ENCODE measurements around the gene NUDCD3.
"Not testable (repeated sequence)": the region's sequence is repeated elsewhere in the genome, so short reads cannot be mapped to it uniquely, and the experiment has no call there.

The NUDCD3 gene

DNA sequence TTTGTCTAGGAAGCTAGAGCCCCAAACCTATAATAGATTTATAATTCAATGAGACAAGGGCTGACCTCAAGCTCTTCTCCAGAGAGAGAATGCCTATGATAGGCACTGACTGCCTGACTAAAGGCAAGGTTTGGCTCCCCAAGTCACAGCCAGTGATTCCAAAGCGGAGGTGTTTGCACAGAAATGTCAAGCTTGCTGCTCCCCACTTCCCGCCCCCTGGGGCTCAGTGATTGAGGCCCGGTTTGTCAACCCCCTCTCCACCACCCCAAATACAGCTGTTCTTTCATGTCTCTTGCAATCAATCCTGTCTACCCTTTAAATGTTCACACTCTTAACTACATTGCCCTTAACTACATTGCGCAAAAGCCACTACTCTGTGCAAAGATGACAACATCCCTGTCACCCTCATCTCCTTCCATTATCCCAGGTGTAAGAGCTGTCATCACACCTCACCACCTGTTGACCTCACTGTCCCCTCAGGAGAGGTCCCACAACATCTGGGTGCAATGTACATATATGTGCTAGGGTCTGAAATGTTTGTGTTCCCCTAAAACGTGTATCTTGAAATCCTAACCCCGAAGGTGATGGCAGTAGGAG, 58.0 kb downstream of the NUDCD3 start:
- H3K9ac ChIP-seq (ENCODE audit: low read depth in 1 of 2, low read length in 2 of 2): no peak overlapping the region
- H3K27ac ChIP-seq (ENCODE audit: low read depth in 2 of 2, low read length in 2 of 2): no peak overlapping the region
- no peaks in the 10 kb centered on the region for H3K27me3 ChIP-seq (ENCODE audit: control insufficient read depth in 2 of 2, insufficient read depth in 2 of 2, low read length in 2 of 2)
- no peaks in the 10 kb centered on the region for H3K4me1 ChIP-seq (ENCODE audit: control insufficient read depth in 2 of 2, insufficient read depth in 2 of 2, low read length in 2 of 2)
- H3K36me3 ChIP-seq (ENCODE audit: control insufficient read depth in 2 of 2, insufficient read depth in 2 of 2, low read length in 2 of 2): peaks cover 11 to 14% of the 10 kb centered on the region in 2 donors
- H3K4me3 ChIP-seq (ENCODE audit: low read length in 2 of 2): no peak overlapping the region
- no peaks in the 10 kb centered on the region for H3K9me3 ChIP-seq (ENCODE audit: control insufficient read depth in 2 of 2, low read length in 2 of 2)

DNA sequence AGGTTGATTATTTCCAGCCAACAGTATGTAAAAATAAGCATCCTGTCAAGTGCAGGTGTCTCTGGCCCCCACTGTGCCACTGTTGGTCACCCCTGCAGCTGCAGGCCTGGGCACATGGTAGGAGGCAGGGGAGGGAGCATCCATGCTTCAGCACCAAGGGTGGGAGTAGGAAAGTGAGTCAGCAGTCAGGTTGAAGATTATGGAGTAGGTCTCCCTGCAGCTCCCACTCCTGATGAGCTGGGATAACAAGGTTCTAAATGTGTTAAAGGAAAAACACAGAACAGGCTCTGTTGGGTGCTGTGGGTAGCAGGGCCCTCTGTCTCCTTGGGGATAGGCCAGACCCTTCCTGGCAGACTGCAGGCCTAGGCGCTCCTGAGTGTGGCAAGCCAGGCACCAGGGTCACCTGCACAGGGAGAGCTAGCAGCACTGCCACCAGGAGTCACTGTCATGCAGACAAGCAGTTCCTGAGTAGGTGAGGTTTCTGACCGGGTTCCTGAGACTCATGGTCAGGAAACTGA, 59.3 kb downstream of the NUDCD3 start:
- Histone ChIP-seq H3K9me3 (ENCODE audit: control insufficient read depth in 2 of 2, low read length in 2 of 2) (no peaks in the 10 kb centered on the region), H3K9ac (ENCODE audit: low read depth in 1 of 2, low read length in 2 of 2) (no peak overlapping the region), H3K27me3 (ENCODE audit: control insufficient read depth in 2 of 2, insufficient read depth in 2 of 2, low read length in 2 of 2) (no peaks in the 10 kb centered on the region), H3K27ac (ENCODE audit: low read depth in 2 of 2, low read length in 2 of 2) (no peak overlapping the region), H3K4me1 (ENCODE audit: control insufficient read depth in 2 of 2, insufficient read depth in 2 of 2, low read length in 2 of 2) (no peaks in the 10 kb centered on the region), H3K36me3 (ENCODE audit: control insufficient read depth in 2 of 2, insufficient read depth in 2 of 2, low read length in 2 of 2) (peaks cover 18 to 19% of the 10 kb centered on the region in 2 donors), H3K4me3 (ENCODE audit: low read length in 2 of 2) (no peak overlapping the region)

- no peak overlapping the region for H3K4me3 ChIP-seq (ENCODE audit: low read length in 2 of 2)
- no peaks in the 10 kb centered on the region for H3K9me3 ChIP-seq (ENCODE audit: control insufficient read depth in 2 of 2, low read length in 2 of 2)
- H3K36me3 ChIP-seq (ENCODE audit: control insufficient read depth in 2 of 2, insufficient read depth in 2 of 2, low read length in 2 of 2): peaks cover 25 to 29% of the 10 kb centered on the region in 2 donors
- H3K4me1 ChIP-seq (ENCODE audit: control insufficient read depth in 2 of 2, insufficient read depth in 2 of 2, low read length in 2 of 2): no peaks in the 10 kb centered on the region
- no peaks in the 10 kb centered on the region for H3K27me3 ChIP-seq (ENCODE audit: control insufficient read depth in 2 of 2, insufficient read depth in 2 of 2, low read length in 2 of 2)
- no peak overlapping the region for H3K27ac ChIP-seq (ENCODE audit: low read depth in 2 of 2, low read length in 2 of 2)
- no peak overlapping the region for H3K9ac ChIP-seq (ENCODE audit: low read depth in 1 of 2, low read length in 2 of 2)
Observed at GRCh38 chr7:44430054-44430453, 60.4 kb downstream of the NUDCD3 start.

DNA sequence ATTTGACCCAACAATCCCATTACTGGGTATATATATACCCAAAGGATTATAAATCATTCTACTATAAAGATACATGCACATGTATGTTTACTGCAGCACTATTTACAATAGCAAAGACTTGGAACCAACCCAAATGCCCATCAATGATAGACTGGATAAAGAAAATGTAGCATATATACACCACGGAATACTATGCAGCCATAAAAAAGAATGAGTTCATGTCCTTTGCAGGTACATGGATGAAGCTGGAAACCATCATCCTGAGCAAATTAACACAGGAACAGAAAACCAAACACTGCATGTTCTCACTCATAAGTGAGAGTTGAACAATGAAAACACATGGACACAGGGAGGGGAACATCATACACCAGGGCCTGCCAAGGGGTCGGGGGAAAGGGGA, 65.7 kb downstream of the NUDCD3 start:
- not testable (repeated sequence) for H3K4me1 ChIP-seq (ENCODE audit: control insufficient read depth in 2 of 2, insufficient read depth in 2 of 2, low read length in 2 of 2); H3K9ac ChIP-seq (ENCODE audit: low read depth in 1 of 2, low read length in 2 of 2)

DNA sequence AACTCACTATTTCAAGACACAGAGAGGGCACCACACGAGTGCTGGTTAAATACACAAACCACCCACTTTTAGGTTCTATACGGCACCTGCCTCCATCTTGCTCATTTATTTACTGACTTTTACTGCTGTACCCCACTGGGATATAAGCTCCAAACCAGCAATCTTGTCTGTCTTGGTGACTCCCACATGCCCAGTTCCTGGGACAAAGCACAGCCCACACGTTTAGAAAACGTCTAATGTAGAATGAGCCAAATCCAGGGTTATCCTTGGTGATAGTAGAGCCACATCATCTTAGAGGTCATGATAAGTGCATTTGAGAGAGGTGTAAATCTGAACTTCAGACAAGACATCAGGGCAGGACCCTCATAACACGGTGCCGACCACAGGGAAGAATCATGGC, 73.5 kb downstream of the NUDCD3 start:
- peaks cover 13 to 17% of the 10 kb centered on the region in 2 donors for H3K36me3 ChIP-seq (ENCODE audit: control insufficient read depth in 2 of 2, insufficient read depth in 2 of 2, low read length in 2 of 2)
- H3K9ac ChIP-seq (ENCODE audit: low read depth in 1 of 2, low read length in 2 of 2): no peak overlapping the region
- no peak overlapping the region for H3K27ac ChIP-seq (ENCODE audit: low read depth in 2 of 2, low read length in 2 of 2)
- no peaks in the 10 kb centered on the region for H3K9me3 ChIP-seq (ENCODE audit: control insufficient read depth in 2 of 2, low read length in 2 of 2)
- H3K27me3 ChIP-seq (ENCODE audit: control insufficient read depth in 2 of 2, insufficient read depth in 2 of 2, low read length in 2 of 2): no peaks in the 10 kb centered on the region
- H3K4me1 ChIP-seq (ENCODE audit: control insufficient read depth in 2 of 2, insufficient read depth in 2 of 2, low read length in 2 of 2): no peaks in the 10 kb centered on the region
- no peak overlapping the region for H3K4me3 ChIP-seq (ENCODE audit: low read length in 2 of 2)

More for the DNA sequence above, 65.7 kb downstream of the NUDCD3 start:
- H3K9me3 ChIP-seq (ENCODE audit: control insufficient read depth in 2 of 2, low read length in 2 of 2); H3K27ac ChIP-seq (ENCODE audit: low read depth in 2 of 2, low read length in 2 of 2); H3K27me3 ChIP-seq (ENCODE audit: control insufficient read depth in 2 of 2, insufficient read depth in 2 of 2, low read length in 2 of 2); H3K4me3 ChIP-seq (ENCODE audit: low read length in 2 of 2): not testable (repeated sequence)
- H3K36me3 ChIP-seq (ENCODE audit: control insufficient read depth in 2 of 2, insufficient read depth in 2 of 2, low read length in 2 of 2): peaks cover 16 to 17% of the 10 kb centered on the region in 2 donors

GRCh38 chr7:44415510-44415909, 74.9 kb downstream of the NUDCD3 start:
- H3K27me3 ChIP-seq (ENCODE audit: control insufficient read depth in 2 of 2, insufficient read depth in 2 of 2, low read length in 2 of 2): no peaks in the 10 kb centered on the region
- H3K27ac ChIP-seq (ENCODE audit: low read depth in 2 of 2, low read length in 2 of 2): no peak overlapping the region
- H3K9ac ChIP-seq (ENCODE audit: low read depth in 1 of 2, low read length in 2 of 2): no peak overlapping the region
- no peak overlapping the region for H3K4me3 ChIP-seq (ENCODE audit: low read length in 2 of 2)
- H3K9me3 ChIP-seq (ENCODE audit: control insufficient read depth in 2 of 2, low read length in 2 of 2): peaks cover 0 to 2% of the 10 kb centered on the region in 2 donors
- H3K4me1 ChIP-seq (ENCODE audit: control insufficient read depth in 2 of 2, insufficient read depth in 2 of 2, low read length in 2 of 2): no peaks in the 10 kb centered on the region
- H3K36me3 ChIP-seq (ENCODE audit: control insufficient read depth in 2 of 2, insufficient read depth in 2 of 2, low read length in 2 of 2): peaks cover 14 to 21% of the 10 kb centered on the region in 2 donors

DNA sequence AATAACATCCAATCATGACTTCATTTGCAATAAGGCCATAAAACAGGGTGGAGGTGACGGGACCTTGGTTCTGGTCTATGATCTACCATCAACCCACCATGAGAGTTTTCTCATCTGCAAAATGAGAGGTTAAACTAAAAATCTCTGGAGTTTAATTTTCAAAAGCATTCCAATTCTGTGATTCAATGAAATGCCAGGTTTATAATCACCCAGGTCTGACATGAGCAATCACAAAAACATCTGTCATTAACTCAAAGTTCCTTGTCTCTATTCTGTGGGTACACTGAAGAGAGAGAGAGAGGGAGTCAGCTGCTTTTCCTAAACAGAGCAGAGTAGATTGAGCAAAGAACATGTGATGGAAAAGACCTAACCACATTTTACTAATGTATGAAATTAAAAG, 75.4 kb downstream of the NUDCD3 start:
- no peak overlapping the region for H3K9ac ChIP-seq (ENCODE audit: low read depth in 1 of 2, low read length in 2 of 2)
- H3K36me3 ChIP-seq (ENCODE audit: control insufficient read depth in 2 of 2, insufficient read depth in 2 of 2, low read length in 2 of 2): peaks cover 14 to 21% of the 10 kb centered on the region in 2 donors
- no peak overlapping the region for H3K27ac ChIP-seq (ENCODE audit: low read depth in 2 of 2, low read length in 2 of 2)
- peaks cover 0 to 2% of the 10 kb centered on the region in 2 donors for H3K9me3 ChIP-seq (ENCODE audit: control insufficient read depth in 2 of 2, low read length in 2 of 2)
- H3K27me3 ChIP-seq (ENCODE audit: control insufficient read depth in 2 of 2, insufficient read depth in 2 of 2, low read length in 2 of 2): no peaks in the 10 kb centered on the region
- no peaks in the 10 kb centered on the region for H3K4me1 ChIP-seq (ENCODE audit: control insufficient read depth in 2 of 2, insufficient read depth in 2 of 2, low read length in 2 of 2)
- H3K4me3 ChIP-seq (ENCODE audit: low read length in 2 of 2): no peak overlapping the region

DNA sequence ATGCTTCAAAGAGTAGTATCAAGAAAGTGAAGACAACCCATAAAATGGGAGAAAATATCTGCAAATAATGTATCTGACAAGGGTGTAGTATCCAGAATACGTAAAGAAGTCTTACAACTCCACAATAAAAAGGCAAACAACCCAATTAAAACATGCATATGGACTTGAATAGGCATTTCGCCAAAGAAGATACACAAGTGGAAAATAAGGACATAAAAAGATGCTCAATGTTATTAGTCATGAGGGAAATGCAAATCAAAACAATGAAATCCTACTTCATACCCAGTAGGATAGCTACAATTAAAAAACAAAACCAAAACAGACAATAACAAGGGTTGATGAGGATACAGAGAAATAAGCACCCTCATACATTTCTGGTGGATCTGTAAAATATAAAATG, 79.2 kb downstream of the NUDCD3 start:
- H3K27me3 ChIP-seq (ENCODE audit: control insufficient read depth in 2 of 2, insufficient read depth in 2 of 2, low read length in 2 of 2): no peaks in the 10 kb centered on the region

GRCh38 chr7:44408596-44408995, 81.9 kb downstream of the NUDCD3 start:
- no peak overlapping the region for H3K27ac ChIP-seq (ENCODE audit: low read depth in 2 of 2, low read length in 2 of 2)
- no peaks in the 10 kb centered on the region for H3K4me1 ChIP-seq (ENCODE audit: control insufficient read depth in 2 of 2, insufficient read depth in 2 of 2, low read length in 2 of 2)
- H3K27me3 ChIP-seq (ENCODE audit: control insufficient read depth in 2 of 2, insufficient read depth in 2 of 2, low read length in 2 of 2): no peaks in the 10 kb centered on the region
- H3K36me3 ChIP-seq (ENCODE audit: control insufficient read depth in 2 of 2, insufficient read depth in 2 of 2, low read length in 2 of 2): peaks cover 22% of the 10 kb centered on the region in 2 donors
- peaks cover 0 to 2% of the 10 kb centered on the region in 2 donors for H3K9me3 ChIP-seq (ENCODE audit: control insufficient read depth in 2 of 2, low read length in 2 of 2)
- no peak overlapping the region for H3K4me3 ChIP-seq (ENCODE audit: low read length in 2 of 2)
- H3K9ac ChIP-seq (ENCODE audit: low read depth in 1 of 2, low read length in 2 of 2): no peak overlapping the region

More for the DNA sequence above, 79.2 kb downstream of the NUDCD3 start:
- Histone ChIP-seq H3K9ac (ENCODE audit: low read depth in 1 of 2, low read length in 2 of 2) (no peak overlapping the region), H3K9me3 (ENCODE audit: control insufficient read depth in 2 of 2, low read length in 2 of 2) (peaks cover 0 to 2% of the 10 kb centered on the region in 2 donors), H3K36me3 (ENCODE audit: control insufficient read depth in 2 of 2, insufficient read depth in 2 of 2, low read length in 2 of 2) (peaks cover 7 to 8% of the 10 kb centered on the region in 2 donors), H3K4me1 (ENCODE audit: control insufficient read depth in 2 of 2, insufficient read depth in 2 of 2, low read length in 2 of 2) (no peaks in the 10 kb centered on the region), H3K27ac (ENCODE audit: low read depth in 2 of 2, low read length in 2 of 2) (no peak overlapping the region), H3K4me3 (ENCODE audit: low read length in 2 of 2) (no peak overlapping the region)

GRCh38 chr7:44403775-44404174, 86.7 kb downstream of the NUDCD3 start:
- Histone ChIP-seq H3K27me3 (ENCODE audit: control insufficient read depth in 2 of 2, insufficient read depth in 2 of 2, low read length in 2 of 2) (no peaks in the 10 kb centered on the region), H3K4me3 (ENCODE audit: low read length in 2 of 2) (no peak overlapping the region), H3K27ac (ENCODE audit: low read depth in 2 of 2, low read length in 2 of 2) (no peak overlapping the region), H3K36me3 (ENCODE audit: control insufficient read depth in 2 of 2, insufficient read depth in 2 of 2, low read length in 2 of 2) (peaks cover 38 to 48% of the 10 kb centered on the region in 2 donors), H3K4me1 (ENCODE audit: control insufficient read depth in 2 of 2, insufficient read depth in 2 of 2, low read length in 2 of 2) (no peaks in the 10 kb centered on the region), H3K9me3 (ENCODE audit: control insufficient read depth in 2 of 2, low read length in 2 of 2) (no peaks in the 10 kb centered on the region), H3K9ac (ENCODE audit: low read depth in 1 of 2, low read length in 2 of 2) (no peak overlapping the region)

Measured in mucosa of rectum (tissue), 2 donors.